ENCODE results near the gene HAAO. TPM values are rescaled to one million over a fixed set of nuclear protein-coding genes. Genes with fewer than 3 reads are reported as not detected.

Gene HAAO
- total and polyA plus RNA-seq, 2 of the 13 experiments (the other 11 are each of a cell fraction or from before 2014, with no cell fraction given), result 36.1 to 42.7 TPM

DNA sequence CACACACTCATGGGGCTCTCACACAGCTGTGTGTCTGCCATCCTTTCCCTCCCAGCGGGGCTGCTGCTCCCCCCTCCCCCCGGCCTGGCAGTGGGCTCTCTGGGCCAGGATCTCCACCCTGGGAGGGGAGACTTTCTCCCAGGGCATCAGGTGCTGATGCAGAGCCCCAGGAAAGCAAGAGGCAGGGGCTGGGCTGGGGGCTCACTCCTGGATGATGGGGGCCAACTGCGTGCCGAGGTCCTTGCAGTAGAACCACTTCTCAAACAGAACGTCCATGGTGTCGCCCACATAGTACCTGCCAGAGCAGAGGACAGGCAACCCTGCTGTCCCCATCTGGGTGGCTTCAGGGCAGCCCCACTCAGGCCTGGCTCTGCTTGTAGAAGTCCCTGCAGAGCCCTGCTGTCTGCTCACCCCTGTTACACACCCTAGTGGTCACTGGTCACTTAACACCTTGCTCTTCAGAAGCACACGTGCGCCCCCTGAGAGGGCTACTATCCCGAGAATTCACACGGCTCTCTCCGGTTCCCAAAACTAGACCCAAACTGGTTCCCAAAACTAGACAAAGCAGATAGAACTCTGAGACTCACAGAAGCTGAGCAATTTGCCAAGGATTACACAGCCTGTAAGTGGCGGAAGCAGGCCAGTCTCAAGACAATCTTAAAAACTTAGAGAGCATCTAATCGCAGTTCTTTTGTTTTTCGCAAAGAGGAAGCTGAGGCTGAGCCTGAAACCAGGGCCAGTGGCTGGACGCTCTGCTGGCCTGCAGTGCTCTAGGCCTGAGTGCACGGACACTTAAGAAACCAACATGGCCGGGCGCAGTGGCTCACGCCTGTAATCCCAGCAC, 21.9 kb downstream of the HAAO start (continued):
- TF ChIP-seq, protein P1, sequence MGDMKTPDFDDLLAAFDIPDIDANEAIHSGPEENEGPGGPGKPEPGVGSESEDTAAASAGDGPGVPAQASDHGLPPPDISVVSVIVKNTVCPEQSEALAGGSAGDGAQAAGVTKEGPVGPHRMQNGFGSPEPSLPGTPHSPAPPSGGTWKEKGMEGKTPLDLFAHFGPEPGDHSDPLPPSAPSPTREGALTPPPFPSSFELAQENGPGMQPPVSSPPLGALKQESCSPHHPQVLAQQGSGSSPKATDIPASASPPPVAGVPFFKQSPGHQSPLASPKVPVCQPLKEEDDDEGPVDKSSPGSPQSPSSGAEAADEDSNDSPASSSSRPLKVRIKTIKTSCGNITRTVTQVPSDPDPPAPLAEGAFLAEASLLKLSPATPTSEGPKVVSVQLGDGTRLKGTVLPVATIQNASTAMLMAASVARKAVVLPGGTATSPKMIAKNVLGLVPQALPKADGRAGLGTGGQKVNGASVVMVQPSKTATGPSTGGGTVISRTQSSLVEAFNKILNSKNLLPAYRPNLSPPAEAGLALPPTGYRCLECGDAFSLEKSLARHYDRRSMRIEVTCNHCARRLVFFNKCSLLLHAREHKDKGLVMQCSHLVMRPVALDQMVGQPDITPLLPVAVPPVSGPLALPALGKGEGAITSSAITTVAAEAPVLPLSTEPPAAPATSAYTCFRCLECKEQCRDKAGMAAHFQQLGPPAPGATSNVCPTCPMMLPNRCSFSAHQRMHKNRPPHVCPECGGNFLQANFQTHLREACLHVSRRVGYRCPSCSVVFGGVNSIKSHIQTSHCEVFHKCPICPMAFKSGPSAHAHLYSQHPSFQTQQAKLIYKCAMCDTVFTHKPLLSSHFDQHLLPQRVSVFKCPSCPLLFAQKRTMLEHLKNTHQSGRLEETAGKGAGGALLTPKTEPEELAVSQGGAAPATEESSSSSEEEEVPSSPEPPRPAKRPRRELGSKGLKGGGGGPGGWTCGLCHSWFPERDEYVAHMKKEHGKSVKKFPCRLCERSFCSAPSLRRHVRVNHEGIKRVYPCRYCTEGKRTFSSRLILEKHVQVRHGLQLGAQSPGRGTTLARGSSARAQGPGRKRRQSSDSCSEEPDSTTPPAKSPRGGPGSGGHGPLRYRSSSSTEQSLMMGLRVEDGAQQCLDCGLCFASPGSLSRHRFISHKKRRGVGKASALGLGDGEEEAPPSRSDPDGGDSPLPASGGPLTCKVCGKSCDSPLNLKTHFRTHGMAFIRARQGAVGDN (CRISPR knock-in tag; IDR thresholded peaks at IDR 0.05), result peak; percentile 35; the same call in 1 of the 2 replicates
- TF ChIP-seq NRL (CRISPR knock-in tag; IDR thresholded peaks at IDR 0.05; ENCODE audit: borderline replicate concordance), result peak; percentile 30; the same call in 1 of the 2 replicates
- peak; percentile 80 for TF ChIP-seq ZBTB38 (CRISPR knock-in tag; IDR thresholded peaks at IDR 0.05)
- TF ChIP-seq FOXA1 (IDR thresholded peaks at IDR 0.05), result no peak
- 0 out of 2 replicates have a peak, but pooled peaks have one; percentile 32 for TF ChIP-seq FOXA1 (CRISPR knock-in tag; IDR thresholded peaks at IDR 0.05)
- peak; percentile 19; the same call in 1 of the 2 replicates for TF ChIP-seq TBX3 (IDR thresholded peaks at IDR 0.05; ENCODE audit: borderline replicate concordance)
- TF ChIP-seq NR2F2 (IDR thresholded peaks at IDR 0.05; ENCODE audit: borderline replicate concordance, low read depth), result peak; percentile 19; the same call in 1 of the 2 replicates
- TF ChIP-seq NFRKB (IDR thresholded peaks at IDR 0.05), result no peak
- TF ChIP-seq BCLAF1 (IDR thresholded peaks at IDR 0.05), result no peak
- no peak for TF ChIP-seq PHB2 (IDR thresholded peaks at IDR 0.05; ENCODE audit: partially characterized antibody)
- TF ChIP-seq, protein P2, sequence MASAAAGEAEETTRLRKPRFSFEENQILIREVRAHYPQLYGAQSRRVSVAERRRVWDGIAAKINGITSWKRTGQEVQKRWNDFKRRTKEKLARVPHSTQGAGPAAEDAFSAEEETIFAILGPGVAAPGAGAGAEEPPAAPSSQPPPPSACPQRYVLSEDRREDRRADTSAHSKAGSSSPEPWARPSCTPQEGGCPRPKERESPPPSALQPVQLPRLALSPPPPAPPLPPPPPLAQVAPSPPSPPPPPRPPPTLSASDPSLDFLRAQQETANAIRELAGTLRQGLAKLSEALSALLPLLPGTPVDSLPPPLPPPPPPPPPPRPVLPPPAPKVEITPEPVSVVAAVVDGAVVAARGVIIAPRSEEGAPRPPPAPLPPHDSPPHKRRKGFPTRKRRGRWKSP (CRISPR knock-in tag; IDR thresholded peaks at IDR 0.05), result no peak
- no peak for TF ChIP-seq ARNT (IDR thresholded peaks at IDR 0.05)
- no peak for TF ChIP-seq POLR2AphosphoS5 (IDR thresholded peaks at IDR 0.05; ENCODE audit: low read depth, low read length)
